AML-193 (cell line): ENCODE measurements around the gene PARD3B.
"Not testable (repeated sequence)": the region's sequence is repeated elsewhere in the genome, so short reads cannot be mapped to it uniquely, and the experiment has no call there.

ENCODE experiments used
- DNase-seq, 2 experiments: peaks; one replicate each; lab custom pipeline; 2025; lab: John Stamatoyannopoulos, UW

Gene PARD3B

GRCh38 chr2:205461678-205462665 is 916.7 kb downstream of the PARD3B start:
- no peak for DNase-seq

DNA sequence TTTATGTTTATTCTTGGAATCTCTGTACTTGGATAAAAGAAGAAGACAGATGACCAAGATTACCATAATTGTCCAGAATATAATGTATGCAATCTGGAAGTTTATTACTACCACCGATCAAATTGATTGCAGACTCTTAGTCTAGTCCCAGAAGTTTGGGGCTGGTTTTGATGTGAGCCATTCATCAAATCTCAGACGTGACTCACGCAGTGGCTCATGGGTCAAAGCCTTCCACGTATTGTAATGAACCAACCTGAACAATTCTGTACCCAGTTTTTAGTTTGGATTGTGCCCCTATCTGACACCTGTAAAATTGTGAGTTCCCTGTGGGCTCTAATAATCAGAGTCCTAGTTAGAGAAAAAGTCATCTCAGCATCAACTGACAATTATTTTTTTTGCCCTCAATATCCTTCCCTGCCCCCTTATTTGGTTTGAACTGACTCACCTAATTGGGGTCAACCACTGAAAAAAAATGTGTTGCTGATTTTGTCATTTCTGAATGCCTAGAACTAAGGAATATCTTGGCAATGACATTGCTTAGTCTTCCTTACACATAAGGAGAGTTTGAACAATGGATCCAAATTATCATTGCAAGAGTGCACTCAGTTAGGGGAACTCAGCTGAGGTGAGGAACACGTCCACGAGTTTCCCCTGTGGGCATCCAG is 917.5 kb downstream of the PARD3B start:
- no peak for DNase-seq

GRCh38 chr2:205463466-205464025 is 918.3 kb downstream of the PARD3B start:
- no peak for DNase-seq

GRCh38 chr2:205464681-205465080 is 919.4 kb downstream of the PARD3B start:
- no peak for DNase-seq

DNA sequence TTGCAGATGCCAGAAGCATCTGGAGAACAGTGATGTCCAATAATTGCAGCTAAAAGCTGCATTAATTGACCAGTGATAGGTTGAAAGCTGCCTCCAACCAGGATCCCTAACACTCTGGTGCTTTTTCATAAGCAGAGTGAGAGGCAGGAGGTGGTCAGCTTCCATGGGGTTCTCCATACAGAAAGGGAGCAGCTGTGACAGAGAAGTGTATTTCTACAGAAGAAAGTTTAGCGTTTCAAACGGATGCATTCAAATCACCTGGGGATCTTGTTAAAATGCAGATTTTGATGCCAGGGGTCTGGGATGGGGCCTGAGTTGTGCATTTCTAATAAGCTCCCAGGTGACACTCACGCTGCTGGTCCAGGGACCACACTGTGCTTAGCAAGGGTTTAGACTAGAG is 920.5 kb downstream of the PARD3B start:
- no peak for DNase-seq

DNA sequence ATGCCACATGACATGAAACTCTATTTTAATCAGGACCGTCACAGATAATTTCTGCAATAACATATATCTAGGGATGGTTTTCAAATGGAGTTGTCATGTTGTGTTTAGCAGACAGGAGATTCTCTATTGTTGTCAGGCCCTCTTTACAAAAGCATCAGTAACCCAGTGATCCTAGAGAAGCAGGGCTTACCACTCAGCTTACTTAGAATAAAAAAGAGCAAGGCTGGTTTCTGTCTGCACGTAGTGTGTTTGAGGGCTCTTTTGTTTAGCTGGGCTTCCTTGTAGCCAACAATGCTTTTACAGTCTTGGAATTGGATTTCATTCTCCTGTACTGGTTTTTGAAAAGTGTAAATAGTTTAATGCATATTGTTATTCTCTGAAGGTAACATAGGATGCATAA is 926.5 kb downstream of the PARD3B start:
- DNase-seq: no peak

GRCh38 chr2:205473791-205474190 is 928.5 kb downstream of the PARD3B start:
- no peak for DNase-seq

DNA sequence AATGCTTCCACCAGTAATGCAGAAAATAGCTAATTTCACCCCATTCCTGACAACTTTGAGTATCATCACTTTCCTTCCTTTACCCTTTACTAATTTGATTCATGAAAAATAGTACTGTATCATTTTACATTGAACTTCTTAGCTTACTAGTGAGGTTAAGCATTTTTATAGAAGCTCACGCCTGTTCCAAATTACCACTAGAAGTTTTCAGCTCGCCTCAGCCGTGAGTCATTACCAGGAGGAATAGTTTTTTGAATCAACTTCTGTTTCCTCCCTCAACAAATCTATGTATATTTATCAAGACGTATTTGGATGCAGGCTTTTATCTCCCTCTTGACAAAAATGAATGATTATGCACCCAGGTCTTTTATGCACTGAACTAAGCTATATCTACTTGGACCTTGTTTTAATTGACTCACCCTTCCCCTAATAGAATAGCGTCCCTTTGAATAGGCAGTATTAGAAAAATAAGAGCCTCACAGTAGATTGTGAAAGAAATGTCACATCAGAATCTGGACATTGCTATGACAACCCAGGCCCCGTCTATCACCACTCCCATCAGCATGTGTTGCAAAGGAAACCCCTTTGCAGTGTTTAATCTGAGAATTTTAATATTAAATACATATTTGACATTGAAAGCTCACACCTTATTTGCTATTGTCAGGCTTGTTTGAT is 929.6 kb downstream of the PARD3B start:
- DNase-seq: no peak

- DNase-seq: no peak
Measured at GRCh38 chr2:205475416-205475768, 930.1 kb downstream of the PARD3B start.

DNA sequence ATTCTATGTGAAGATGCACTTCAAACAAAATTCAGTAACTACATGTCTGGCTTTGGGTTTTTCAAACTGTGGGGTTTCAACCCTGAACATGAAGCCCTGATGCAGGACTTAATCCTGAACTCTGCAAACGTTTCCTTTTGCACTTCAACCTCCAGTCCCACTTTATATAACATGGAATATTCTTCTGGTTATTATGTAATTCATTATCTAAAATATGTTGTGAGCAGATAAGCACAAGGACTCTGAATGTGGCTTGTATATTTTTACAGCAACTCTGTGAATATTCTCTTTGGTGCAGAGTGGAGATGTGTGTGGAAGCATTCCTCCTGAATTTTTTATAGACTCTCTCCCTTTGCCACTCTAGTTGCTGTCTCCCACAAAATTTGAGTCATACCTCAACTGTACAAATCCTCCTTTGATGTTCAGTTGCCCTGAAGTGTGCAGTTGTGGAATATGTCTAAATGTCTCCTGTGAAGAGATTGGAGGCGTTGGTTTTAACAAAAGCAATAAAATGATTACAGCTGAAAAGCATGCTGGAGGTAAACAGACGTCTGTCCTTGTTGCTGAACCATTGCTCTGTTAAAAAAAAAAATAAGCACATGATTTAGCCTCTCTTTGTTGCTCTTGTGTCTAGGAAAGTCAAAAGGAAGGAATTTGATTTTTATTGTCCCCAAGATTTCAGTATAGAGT is 931.9 kb downstream of the PARD3B start:
- no peak for DNase-seq

GRCh38 chr2:205481861-205482260 is 936.6 kb downstream of the PARD3B start:
- DNase-seq: no peak

GRCh38 chr2:205482399-205483081 is 937.3 kb downstream of the PARD3B start:
- no peak for DNase-seq

DNA sequence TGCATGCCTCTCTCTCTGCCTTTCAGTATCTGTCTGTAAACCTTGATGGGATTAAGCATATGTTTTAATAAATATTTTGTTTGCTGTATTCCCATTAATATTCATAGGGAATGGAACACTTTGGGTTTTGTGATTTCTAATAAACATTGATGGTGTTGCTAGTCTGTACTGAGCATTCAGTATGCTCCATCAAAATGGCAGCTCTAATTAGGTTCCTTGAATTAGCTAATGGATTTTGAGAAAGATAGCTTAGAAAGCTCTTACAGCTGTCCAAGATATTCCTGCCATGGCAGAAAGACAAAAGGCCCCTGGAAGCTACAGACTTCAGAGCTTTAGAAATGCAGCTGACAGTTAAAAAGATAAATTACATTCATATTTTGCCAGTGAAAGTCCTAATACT is 937.8 kb downstream of the PARD3B start:
- no peak for DNase-seq

- DNase-seq: no peak
Measured at GRCh38 chr2:205484215-205484614, 938.9 kb downstream of the PARD3B start.

GRCh38 chr2:205484764-205485163 is 939.5 kb downstream of the PARD3B start:
- no peak for DNase-seq

DNA sequence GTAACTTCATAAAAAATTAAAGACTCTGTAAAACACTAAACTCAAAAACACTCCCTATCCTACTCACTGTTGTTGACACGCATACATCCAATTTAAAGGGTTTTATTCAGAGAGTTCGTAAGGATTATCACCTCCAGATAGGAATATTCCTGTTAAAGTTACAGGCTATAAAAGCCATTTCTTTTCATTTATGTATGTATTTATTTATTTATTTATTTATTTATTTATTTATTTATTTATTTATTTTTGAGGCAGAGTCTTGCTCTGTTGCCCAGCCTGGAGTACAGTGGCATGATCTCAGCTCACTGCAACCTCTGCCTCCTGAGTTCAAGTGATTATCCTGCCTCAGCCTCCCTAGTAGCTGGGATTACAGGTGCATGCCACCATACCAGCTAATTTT is 948.3 kb downstream of the PARD3B start:
- DNase-seq: not testable (repeated sequence)

GRCh38 chr2:205494537-205495235 is 949.4 kb downstream of the PARD3B start:
- DNase-seq: no peak

DNA sequence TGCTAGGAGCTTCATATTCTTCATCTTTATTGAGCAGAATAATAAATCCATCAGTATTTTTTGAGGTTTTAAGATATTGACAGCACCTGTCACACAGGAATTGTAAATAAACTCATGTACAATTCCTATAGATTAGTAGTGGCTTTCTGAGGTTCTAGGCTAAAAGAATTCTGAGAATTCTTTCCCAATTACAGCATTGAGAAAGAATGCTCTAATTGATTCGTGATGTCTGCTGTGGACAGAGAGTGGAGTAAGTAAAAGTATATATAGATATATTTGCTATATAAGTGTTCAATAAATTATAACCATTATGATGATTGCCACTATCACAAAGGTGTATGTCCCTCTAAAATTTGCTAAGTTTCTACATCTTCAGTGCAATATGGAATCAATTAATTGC is 950.5 kb downstream of the PARD3B start:
- no peak for DNase-seq

- DNase-seq: no peak
Measured at GRCh38 chr2:205496370-205496769, 951.1 kb downstream of the PARD3B start.

DNA sequence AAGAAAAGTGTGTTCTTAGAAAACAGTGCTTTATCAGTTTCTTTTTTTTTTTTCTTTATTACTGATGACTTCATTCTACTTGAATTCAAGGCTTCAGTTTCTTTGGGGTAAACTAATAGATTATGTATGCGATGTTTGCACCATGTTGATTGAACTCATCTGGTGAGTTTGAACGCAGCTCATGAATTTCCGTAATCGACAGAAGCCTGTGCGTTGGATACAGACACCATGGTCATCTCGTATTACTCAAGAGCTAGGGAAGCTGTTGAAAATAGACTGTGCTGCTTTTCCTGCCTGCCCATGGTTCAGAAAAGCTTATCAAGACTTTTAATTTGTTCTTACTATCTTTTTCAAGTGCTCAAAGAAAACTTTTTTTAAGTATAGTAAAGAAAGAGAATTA is 951.5 kb downstream of the PARD3B start:
- no peak for DNase-seq

DNA sequence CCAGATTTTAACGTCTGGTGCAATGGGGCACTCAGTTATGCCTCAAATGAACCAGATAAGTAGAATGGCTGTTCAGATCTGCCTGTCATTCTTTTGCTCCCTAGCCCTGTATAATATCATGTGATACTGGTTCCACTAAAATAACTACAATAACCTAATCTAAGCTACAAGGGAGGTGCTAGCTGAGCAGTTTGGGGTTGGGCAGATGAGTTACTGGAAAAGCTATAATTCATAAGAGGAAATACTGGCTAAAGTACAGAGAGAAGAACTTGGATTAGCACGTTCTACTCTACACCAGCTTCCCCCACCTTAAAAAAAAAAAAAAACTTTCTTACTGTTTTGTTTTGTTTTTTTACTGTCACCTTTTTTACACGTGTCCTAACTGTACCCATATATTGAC is 953.7 kb downstream of the PARD3B start:
- no peak for DNase-seq
